Heart left ventricle (tissue), 13 donors: ENCODE data around the gene CD59.

Experiments
- CTCF ChIP-seq, 12 donors: fragments of 200-600 bp; sonication (generic) in 4 of 12; IDR thresholded peaks; one replicate each; pipeline versions ENCODE4 v1.5.0 to v1.8.0; 2018 to 2022; ENCODE audit warnings: antibody characterized with exemption in 12 of 12, mild to moderate bottlenecking in 5 of 12
- POLR2A ChIP-seq, 2 donors: fragments of 450-650 bp; IDR thresholded peaks; one replicate each; pipeline ENCODE4 v1.6.1; 2017; ENCODE audit warnings: antibody characterized with exemption in 2 of 2, mild to moderate bottlenecking in 2 of 2, moderate library complexity in 2 of 2
- donor health status: ischemic (EF 13 %, LVEDD 7.1; RV severe dilation, severe dysfunction).
- donor health status: DM: no; HTN: yes; CAD: no.
- donor health status: DM: no; HTN: no; CAD: no.
- donor health status: ischemic (EF 25% LVEDD 6.9; RV normal size, moderate dysfunction).
- donor health status: ischemic (EF 25% LVEDD 5.7; RV mildly dilated, moderate dysfunction).
- donor health status: ischemic (EF 35%, LVEDD 5.7; RV mildly dilated, moderate dysfunction).
- donor health status: nonischemic (EF 11% LVEDD 7.7; RV severe dilation, severe dysfunction).
- donor health status: DM: yes; HTN: yes; CAD: no.
- donor health status: PGD.
- donor health status: ischemic (EF 29% LVEDD 5.4; RV normal size, mild dysfunction).
- donor health status: nonischemic (EF 23%, LVEDD 6.1; RV moderate dilation, normal function).

GRCh38 chr11:33772300-33772699 lies 36.1 kb upstream of the CD59 start:
- TF ChIP-seq POLR2A (IDR thresholded peaks at IDR 0.05) (no peak), CTCF (IDR thresholded peaks at IDR 0.05) (no peak)
